ENCODE measurements around the gene CLIC4.
"Not testable (repeated sequence)": the region's sequence is repeated elsewhere in the genome, so short reads cannot be mapped to it uniquely, and the experiment has no call there.

Gene CLIC4

GRCh38 chr1:24873148-24873547, 127.9 kb downstream of the CLIC4 start:
- DNase-seq, result no peak

GRCh38 chr1:24874056-24874455, 128.8 kb downstream of the CLIC4 start:
- DNase-seq, result no peak

DNA sequence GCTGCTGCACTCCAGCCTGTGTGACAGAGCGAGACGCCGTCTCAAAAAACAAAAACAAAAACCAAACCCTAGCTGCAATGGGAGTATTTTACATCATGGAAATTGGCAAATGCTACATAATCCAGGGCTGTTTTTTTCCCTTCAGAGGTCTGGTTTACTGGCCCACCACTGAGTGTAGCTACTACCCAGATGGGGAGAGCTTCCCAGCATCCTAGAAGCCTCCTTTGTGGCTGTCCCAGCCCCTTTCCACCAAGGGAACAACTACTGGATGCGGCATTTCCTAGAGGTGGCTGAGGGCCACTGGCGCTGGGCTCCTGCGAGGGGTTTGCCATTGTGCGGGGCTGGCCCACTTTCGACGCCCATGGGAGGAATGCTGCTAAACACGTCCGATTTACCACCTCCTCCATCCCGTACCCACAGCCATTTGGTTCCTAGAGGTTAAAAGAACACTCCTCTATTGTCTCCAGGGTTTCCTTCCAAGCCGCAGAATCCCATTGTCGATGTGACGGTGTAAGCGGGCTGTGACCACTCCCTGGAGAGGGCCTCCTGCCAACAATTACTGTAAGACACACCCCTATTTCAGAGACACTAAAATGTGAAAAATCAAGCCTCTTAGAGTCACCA, 129.5 kb downstream of the CLIC4 start:
- no peak for DNase-seq

DNA sequence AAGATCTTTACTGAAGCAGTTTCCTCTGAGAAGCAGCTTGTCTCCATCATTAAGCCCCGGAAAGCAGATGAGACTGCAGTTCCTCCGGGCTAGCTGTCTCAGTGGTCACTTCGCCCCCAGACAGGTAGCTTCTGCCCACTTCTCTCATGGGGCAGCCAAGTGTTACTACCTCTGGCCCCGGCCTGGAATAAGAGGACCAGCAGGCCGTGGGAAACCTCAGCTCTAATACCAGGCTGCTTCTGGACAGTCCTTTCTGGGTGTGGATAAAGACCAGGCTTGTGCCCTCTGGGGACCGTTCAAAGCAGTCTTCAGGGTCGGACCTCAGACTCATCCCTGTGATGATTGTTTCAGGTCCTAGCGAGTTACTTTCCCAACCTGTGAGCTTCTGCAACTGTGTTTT, 130.0 kb downstream of the CLIC4 start:
- no peak for DNase-seq

DNA sequence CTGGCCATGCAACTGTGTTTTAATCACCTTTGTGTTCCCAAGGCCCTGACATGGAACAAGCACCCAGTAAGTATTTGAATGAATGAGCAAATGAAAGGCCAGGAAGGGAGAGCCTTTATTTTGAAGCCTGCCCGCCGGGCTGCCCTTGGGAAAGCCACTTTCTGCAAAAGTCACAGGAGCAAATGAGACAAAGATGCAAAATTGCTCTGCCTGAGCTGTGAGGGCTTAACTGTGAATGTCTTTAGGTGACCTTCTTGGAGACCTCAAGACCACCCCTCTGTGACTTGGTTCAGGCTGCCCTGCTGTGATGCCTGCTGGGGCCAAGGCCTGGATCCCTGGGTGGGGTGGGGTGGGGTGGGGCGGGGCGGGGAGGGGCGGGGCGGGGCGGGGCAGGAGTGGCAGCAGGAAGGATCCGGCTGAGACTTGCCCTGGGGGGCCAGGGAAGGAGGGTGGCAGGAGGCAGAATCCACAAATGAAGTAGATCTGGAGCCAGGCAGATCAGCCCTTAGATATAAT, 130.8 kb downstream of the CLIC4 start:
- DNase-seq, result no peak

DNA sequence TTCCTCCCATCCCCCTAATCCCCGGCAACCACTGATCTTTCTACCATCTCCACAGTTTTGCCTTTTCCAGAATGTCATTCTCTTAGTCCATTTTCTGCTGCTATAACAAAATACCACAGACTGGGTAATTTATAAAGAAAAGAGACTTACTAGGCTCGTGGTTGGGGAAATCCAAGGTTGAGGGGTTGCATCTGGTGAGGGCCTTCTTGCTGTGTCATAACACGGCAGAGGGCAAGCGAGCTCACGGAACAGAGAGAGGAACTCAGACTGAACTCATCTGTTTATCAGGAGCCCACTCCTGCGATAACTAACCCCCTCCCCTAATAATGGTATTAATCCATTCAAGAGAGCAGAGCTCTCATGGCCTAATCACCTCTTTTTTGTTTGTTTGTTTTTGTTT, 132.8 kb downstream of the CLIC4 start:
- DNase-seq, result no peak

GRCh38 chr1:24878775-24879742, 133.8 kb downstream of the CLIC4 start:
- DNase-seq, result no peak

DNA sequence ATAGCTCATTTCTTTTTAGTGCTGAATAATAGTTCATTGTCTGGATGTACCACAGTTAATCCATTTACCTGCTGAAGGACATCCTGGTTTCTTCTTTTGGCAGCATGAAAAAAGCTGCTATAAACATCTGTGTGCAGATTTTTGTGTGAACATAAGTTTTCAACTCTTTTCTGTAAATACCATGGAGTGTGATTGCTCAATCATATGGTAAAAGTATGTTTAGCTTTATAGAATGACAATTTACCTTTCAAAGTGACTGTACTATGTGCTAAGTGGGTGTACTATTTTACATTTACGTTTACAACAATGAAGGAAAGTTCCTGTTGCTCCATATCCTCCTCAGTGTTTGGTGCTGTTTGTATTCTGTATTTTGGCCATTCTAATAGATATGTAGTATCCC, 135.8 kb downstream of the CLIC4 start:
- no peak for DNase-seq

DNA sequence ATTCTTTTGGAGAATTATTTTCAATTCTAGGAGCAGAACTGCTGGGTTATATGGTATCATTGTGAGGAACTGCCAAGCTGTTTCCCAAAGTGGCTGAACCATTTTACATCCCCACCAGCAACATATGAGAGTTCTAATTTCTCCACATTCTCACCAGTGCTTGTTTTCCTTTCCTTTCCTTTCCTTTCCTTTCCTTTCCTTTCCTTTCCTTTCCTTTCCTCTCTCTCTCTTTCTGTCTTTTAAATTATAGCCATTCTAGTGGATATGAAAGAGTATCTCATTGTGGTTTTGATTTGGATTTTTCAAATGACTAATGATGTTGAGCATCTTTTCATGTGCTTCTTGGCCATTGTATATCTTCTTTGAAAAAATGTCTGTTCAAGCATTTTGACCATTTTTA, 139.5 kb downstream of the CLIC4 start:
- DNase-seq, result no peak

- no peak for DNase-seq
Observed at GRCh38 chr1:24886241-24886640, 141.0 kb downstream of the CLIC4 start.

GRCh38 chr1:24888061-24888970, 143.1 kb downstream of the CLIC4 start:
- DNase-seq, result no peak

GRCh38 chr1:24888971-24889676, 143.9 kb downstream of the CLIC4 start:
- no peak for DNase-seq

- DNase-seq, result no peak
Observed at GRCh38 chr1:24890887-24891286, 145.6 kb downstream of the CLIC4 start.

DNA sequence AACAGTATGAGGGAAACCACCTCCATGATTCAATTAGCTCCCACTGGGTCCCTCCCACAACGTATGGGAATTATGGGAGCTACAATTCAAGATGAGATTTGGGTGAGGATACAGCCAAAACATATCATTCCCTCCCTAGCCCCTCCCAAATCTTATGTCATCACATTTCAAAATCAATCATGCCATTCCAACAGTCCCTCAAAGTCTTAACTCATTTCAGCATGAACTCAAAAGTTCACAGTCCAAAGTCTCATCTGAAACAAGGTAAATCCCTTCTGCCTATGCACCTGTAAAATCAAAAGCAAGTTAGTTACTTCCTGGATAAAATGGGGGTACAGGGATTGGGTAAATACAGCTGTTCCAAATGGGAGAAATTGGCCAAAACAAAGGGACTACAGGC, 146.1 kb downstream of the CLIC4 start:
- DNase-seq, result not testable (repeated sequence)

DNA sequence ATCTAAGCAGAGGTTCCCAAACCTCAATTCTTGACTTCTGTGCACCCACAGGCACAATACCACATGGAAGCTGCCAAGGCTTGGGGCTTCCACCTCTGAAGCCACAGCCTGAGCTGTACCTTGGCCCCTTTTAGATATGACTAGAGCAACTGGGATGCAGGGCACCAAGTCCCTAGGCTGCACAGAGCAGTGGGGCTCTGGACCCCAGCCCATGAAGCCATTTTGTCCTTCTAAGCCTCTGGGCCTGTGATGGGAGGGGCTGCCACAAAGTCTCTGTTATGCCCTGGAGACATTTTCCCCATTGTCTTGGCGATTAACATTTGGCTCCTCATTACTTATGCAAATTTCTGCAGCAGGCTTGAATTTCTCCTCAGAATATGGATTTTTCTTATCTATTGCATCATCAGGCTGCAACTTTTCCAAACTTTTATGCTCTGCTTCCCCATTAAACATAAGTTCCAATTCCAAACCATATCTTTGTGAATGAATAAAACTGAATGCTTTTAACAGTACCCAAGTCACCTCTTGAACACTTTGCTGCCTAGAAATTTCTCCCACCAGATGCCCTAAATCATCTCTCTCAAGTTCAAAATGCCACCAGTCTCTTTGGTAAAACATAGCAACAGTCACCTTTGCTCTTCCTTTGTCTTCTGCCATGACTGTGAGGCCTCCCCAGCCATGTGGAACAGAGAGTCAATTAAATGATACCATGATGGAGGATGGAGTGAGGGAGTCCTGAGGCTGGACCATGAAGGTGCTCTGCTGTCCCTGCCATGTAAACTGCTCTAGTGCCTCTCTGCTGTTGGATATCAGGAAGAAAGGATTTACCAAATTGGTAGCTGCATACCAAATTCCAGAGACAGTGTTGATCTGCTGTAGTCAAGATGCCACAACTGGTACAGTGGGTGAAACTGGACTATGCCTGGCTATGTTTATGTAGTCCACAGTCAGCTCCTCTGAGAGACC, 147.2 kb downstream of the CLIC4 start:
- DNase-seq, result no peak

- no peak for DNase-seq
Observed at GRCh38 chr1:24893431-24893830, 148.2 kb downstream of the CLIC4 start.
